HL-60 (cell line): Measurements from ENCODE around the gene ZNF282.

ENCODE experiments used
- GABPA ChIP-seq: IDR thresholded peaks from 2 replicates; pipeline ENCODE4 v1.6.1; 2012; ENCODE audit warnings: low read depth
- POLR2AphosphoS5 ChIP-seq: IDR thresholded peaks from 2 replicates; pipeline ENCODE4 v1.6.1; 2012; ENCODE audit warnings: low read depth
- SPI1 ChIP-seq: IDR thresholded peaks from 2 replicates; pipeline ENCODE4 v1.6.1; 2012; ENCODE audit warnings: low read depth, mild to moderate bottlenecking, borderline replicate concordance
- TF ChIP-seq, protein P1 (sequence below): IDR thresholded peaks from one replicate; pipeline ENCODE4 v1.5.1; 2011; ENCODE audit warnings: low read length, control low read depth, inconsistent platforms; ENCODE audit not compliant: insufficient read depth

DNA sequence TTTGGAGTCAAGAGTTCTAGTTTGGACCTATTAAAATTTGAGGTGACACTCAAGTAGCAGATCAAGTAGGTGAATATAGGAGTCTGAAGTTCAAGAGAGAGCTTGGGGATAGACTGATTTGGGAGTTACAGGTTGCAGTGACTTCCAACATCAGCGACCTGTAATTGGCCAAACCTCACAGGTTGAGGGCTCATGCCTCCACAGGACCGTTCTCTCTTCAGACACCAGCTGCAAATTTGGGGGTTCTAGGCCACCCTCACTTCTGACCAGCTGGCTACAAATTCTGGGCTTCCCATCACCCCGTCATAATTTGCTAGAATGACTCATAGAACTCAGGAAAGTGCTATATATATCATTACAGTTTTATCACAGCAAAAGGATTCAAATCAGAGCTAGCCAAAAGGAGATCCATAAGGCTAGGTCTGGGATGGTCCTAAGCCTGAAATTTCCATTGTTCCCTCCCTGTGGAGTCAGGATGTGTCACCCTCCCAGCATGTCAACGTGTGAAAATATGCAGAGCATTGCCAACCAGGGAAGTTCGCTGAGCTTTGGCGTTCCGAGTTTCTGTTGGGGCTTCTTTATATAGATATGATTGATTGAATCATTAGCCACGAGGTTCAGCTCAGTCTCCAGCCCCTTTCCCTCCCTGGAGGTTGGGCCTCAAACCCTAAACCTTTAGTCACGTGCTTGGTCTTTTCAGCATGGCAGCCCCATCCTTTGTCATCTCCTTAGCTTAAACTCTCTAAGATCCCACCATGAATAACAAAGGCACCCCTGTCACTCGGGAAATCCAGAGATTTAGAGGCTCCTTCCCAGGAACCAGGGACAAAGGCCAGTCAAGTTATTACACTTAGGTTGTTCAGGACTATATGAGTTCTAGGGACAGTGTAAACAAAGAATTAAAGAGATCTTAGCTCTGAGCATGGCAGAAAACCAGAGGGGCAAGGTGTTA, 23.4 kb downstream of the ZNF282 start:
- no peak for TF ChIP-seq POLR2AphosphoS5
- TF ChIP-seq, protein P1, sequence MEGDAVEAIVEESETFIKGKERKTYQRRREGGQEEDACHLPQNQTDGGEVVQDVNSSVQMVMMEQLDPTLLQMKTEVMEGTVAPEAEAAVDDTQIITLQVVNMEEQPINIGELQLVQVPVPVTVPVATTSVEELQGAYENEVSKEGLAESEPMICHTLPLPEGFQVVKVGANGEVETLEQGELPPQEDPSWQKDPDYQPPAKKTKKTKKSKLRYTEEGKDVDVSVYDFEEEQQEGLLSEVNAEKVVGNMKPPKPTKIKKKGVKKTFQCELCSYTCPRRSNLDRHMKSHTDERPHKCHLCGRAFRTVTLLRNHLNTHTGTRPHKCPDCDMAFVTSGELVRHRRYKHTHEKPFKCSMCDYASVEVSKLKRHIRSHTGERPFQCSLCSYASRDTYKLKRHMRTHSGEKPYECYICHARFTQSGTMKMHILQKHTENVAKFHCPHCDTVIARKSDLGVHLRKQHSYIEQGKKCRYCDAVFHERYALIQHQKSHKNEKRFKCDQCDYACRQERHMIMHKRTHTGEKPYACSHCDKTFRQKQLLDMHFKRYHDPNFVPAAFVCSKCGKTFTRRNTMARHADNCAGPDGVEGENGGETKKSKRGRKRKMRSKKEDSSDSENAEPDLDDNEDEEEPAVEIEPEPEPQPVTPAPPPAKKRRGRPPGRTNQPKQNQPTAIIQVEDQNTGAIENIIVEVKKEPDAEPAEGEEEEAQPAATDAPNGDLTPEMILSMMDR = no peak
- no peak for TF ChIP-seq GABPA
- TF ChIP-seq SPI1 = no peak
